K562 (cell line): ENCODE measurements around the gene COBLL1. TPM values are rescaled to one million over a fixed set of nuclear protein-coding genes. Genes with fewer than 3 reads are reported as not detected.

Experiments
- ATAC-seq: fragments of 200-7000 bp; cut with Tn5 transposase; 3 replicates; pipeline ENCODE4 v1.9.1; 2020; ENCODE audit warnings: moderate library complexity
- BruUV-seq: library from RNA; stranded (reverse); fragments of 400-500 nt; replicated peaks from 2 replicates; lab custom pipeline; 2021; lab: Mats Ljungman, UMichigan
- CTCF ChIA-PET: fragments of 300-600 bp; formaldehyde crosslinking; extraction: SDS; loops from one replicate; lab custom pipeline; 2021; ENCODE audit warnings: low intra/inter-chr PET ratio; lab: Yijun Ruan, JAX
- POLR2A ChIA-PET: fragments of 300-600, 350-650 bp; sonication (Branson Sonifier 250); formaldehyde crosslinking; extraction: SDS; loops from one replicate; lab custom pipeline; 2021; ENCODE audit warnings: antibody characterized with exemption, inconsistent platforms; lab: Yijun Ruan, JAX
- DNase-seq, 4 experiments: peaks; one replicate each; pipeline versions ENCODE4 v3.0.0 to v3.0.0-alpha.2; 2011 to 2018; ENCODE audit warnings: low spot score in 3 of 4, mixed read lengths in 3 of 4; ENCODE audit errors: extremely low read depth in 1 of 4
- FAIRE-seq: peaks from 2 replicates; lab custom pipeline; 2011; peaks lifted over from hg19 to GRCh38; lab: Jason Lieb, UNC
- H2AFZ ChIP-seq: 2 replicates; pipeline ENCODE4 v1.6.0; 2011; ENCODE audit warnings: low read depth, low read length, control low read depth, inconsistent platforms
- H3K27ac ChIP-seq: fragments of 200-600 bp; 3 replicates; pipeline ENCODE4 v1.8.0; 2011; ENCODE audit warnings: low read depth, mild to moderate bottlenecking, control low read depth, inconsistent platforms, low read length, moderate library complexity, mixed read lengths; ENCODE audit errors: extremely low read depth
- H3K27me3 ChIP-seq, 2 experiments: fragments of 300-600 bp in 1 of 2; 2 replicates in 1 of 2; 3 replicates in 1 of 2; pipeline versions ENCODE4 v1.6.0 to v1.8.0; 2011; ENCODE audit warnings: inconsistent platforms in 2 of 2, low read length in 2 of 2, mild to moderate bottlenecking in 1 of 2, mixed read lengths in 1 of 2, moderate library complexity in 1 of 2; ENCODE audit not compliant: control insufficient read depth in 2 of 2, insufficient read depth in 2 of 2
- H3K36me3 ChIP-seq: fragments of 300-600 bp; 3 replicates; pipeline ENCODE4 v1.8.0; 2011; ENCODE audit warnings: mild to moderate bottlenecking, low read length, inconsistent platforms; ENCODE audit not compliant: control insufficient read depth, insufficient read depth
- H3K4me1 ChIP-seq, 2 experiments: fragments of 200-600 bp in 1 of 2; replicated peaks in 1 of 2; 2 replicates in 1 of 2; 3 replicates in 1 of 2; pipeline versions ENCODE4 v1.5.1 to v1.8.0; 2011; ENCODE audit warnings: inconsistent platforms in 2 of 2, low read length in 2 of 2, mild to moderate bottlenecking in 1 of 2, mixed read lengths in 1 of 2, moderate library complexity in 1 of 2; ENCODE audit not compliant: control insufficient read depth in 2 of 2, insufficient read depth in 2 of 2
- H3K4me2 ChIP-seq: 2 replicates; pipeline ENCODE4 v1.6.1; 2011; ENCODE audit warnings: low read length, control low read depth, inconsistent platforms, mixed read lengths; ENCODE audit not compliant: insufficient read depth
- H3K4me3 ChIP-seq: fragments of 200-600 bp; sonication (generic), shearing (Covaris generic); 2 replicates; pipeline ENCODE4 v1.5.1; 2016; ENCODE audit warnings: control low read depth, inconsistent platforms
- H3K79me2 ChIP-seq: fragments of 200-600 bp; 3 replicates; pipeline ENCODE4 v1.8.0; 2011; ENCODE audit warnings: low read length, inconsistent platforms; ENCODE audit not compliant: control insufficient read depth, insufficient read depth
- H3K9ac ChIP-seq, 2 experiments: 2 replicates each; pipeline versions ENCODE4 v1.6.0 to v1.6.1; 2011; ENCODE audit warnings: low read depth in 2 of 2, low read length in 2 of 2, control low read depth in 1 of 2, inconsistent platforms in 1 of 2, mild to moderate bottlenecking in 1 of 2, mixed read lengths in 1 of 2; ENCODE audit not compliant: insufficient read depth in 1 of 2
- H3K9me1 ChIP-seq: one replicate; pipeline ENCODE4 v1.6.0; 2011; ENCODE audit warnings: inconsistent platforms, mild to moderate bottlenecking, low read length, moderate library complexity; ENCODE audit not compliant: control insufficient read depth, insufficient read depth
- H3K9me3 ChIP-seq: replicated peaks from 2 replicates; pipeline ENCODE4 v1.5.1; 2011; ENCODE audit warnings: low read depth, low read length, inconsistent platforms; ENCODE audit not compliant: control insufficient read depth, insufficient read depth
- H4K20me1 ChIP-seq: replicated peaks from 2 replicates; pipeline ENCODE4 v1.6.1; 2011; ENCODE audit warnings: low read length, inconsistent platforms, mixed read lengths; ENCODE audit not compliant: control insufficient read depth, insufficient read depth
- DMBX1 ChIP-seq: fragments of 250-450 bp; sonication (Bioruptor Pico); IDR thresholded peaks from 2 replicates; pipeline ENCODE4 v1.8.0; 2022; ENCODE audit warnings: inconsistent platforms, mild to moderate bottlenecking, moderate library complexity, borderline replicate concordance
- GTF2F1 ChIP-seq: IDR thresholded peaks from 2 replicates; pipeline ENCODE4 v1.6.1; 2011; ENCODE audit warnings: low read depth, low read length, improper control_type of control experiment
- MTF1 ChIP-seq: fragments of 250-450 bp; sonication (Bioruptor Pico); IDR thresholded peaks from 2 replicates; pipeline ENCODE4 v1.9.0; 2021; ENCODE audit warnings: moderate library complexity, mild to moderate bottlenecking, inconsistent platforms, borderline replicate concordance
- RBM39 ChIP-seq: fragments of 200-400 bp; formaldehyde crosslinking; optimal IDR thresholded peaks from 2 replicates; pipeline ENCODE3; 2018; ENCODE audit warnings: low read depth, low read length
- RFX7 ChIP-seq: fragments of 250-450 bp; sonication (Bioruptor Pico); IDR thresholded peaks from 2 replicates; pipeline ENCODE4 v1.5.1; 2021; ENCODE audit warnings: mild to moderate bottlenecking
- SMAD3 ChIP-seq: fragments of 450-650 bp; formaldehyde crosslinking; conservative IDR thresholded peaks from 2 replicates; pipeline ENCODE4 v1.4.0; 2020; ENCODE audit warnings: mild to moderate bottlenecking
- TEAD4 ChIP-seq, 2 experiments: sonication (generic) in 1 of 2; formaldehyde crosslinking in 1 of 2; IDR thresholded peaks; 2 replicates each; pipeline versions ENCODE4 v1.6.1 to v1.8.0; 2012 to 2022; ENCODE audit warnings: borderline replicate concordance in 1 of 2, inconsistent platforms in 1 of 2, low read length in 1 of 2, mild to moderate bottlenecking in 1 of 2, missing genetic modification reagents in 1 of 2
- ZKSCAN1 ChIP-seq: fragments of 150-350 bp; IDR thresholded peaks from 2 replicates; pipeline ENCODE4 v1.6.1; 2016; ENCODE audit warnings: low read depth, low read length
- ZKSCAN8 ChIP-seq: fragments of 200-800 bp; sonication (Bioruptor generic); IDR thresholded peaks from 2 replicates; pipeline ENCODE4 v1.6.1; 2016; ENCODE audit warnings: missing genetic modification characterization, missing compliant biosample characterization
- ZNF253 ChIP-seq: fragments of 250-450 bp; sonication (Bioruptor Pico); conservative IDR thresholded peaks from 2 replicates; pipeline ENCODE4 v1.6.1; 2021; ENCODE audit warnings: mild to moderate bottlenecking
- WGBS: fragments of 100-300 bp; shearing (Covaris generic); methylation state at CpG from one replicate; pipeline ENCODE4 v1.1.6; 2016; ENCODE audit warnings: low coverage, mixed read lengths; ENCODE audit not compliant: insufficient coverage; ENCODE audit errors: missing lambda C conversion rate; 5-methylcytosine and 5-hydroxymethylcytosine counted together
- in situ Hi-C: fragments of 300-500 bp; cut with MboI; formaldehyde crosslinking; loops from 4 replicates; pipeline ENCODE4 v1.15.0; 2018; ENCODE audit warnings: inconsistent platforms, mixed read lengths
- intact Hi-C: fragments of 100-400 bp; cut with micrococcal nuclease; formaldehyde crosslinking; loops from 2 replicates; pipeline ENCODE4 v1.14.2; 2022
- polyA plus RNA-seq, 8 experiments: library from polyadenylated mRNA; depleted of rRNA in 4 of 8; stranded (reverse) in 5 of 8; unstranded in 3 of 8; fragments of >200 nt; fragmentation: Nextera tagmentation in 2 of 8; fragmentation: Illumina TruSeq in 1 of 8; extraction: Ambion mirVana in 2 of 8; extraction: Trizol in 1 of 8; gene quantifications; 2 replicates each; pipeline versions ENCODE4 v1.2.1 to v1.2.3, GENCODE V29; 2011 to 2014; ENCODE audit warnings: inconsistent platforms in 1 of 8, missing spikeins in 1 of 8
- total RNA-seq, 7 experiments: library from RNA; depleted of rRNA in 6 of 7; stranded (reverse); fragments of >200 nt in 6 of 7; fragmentation: Illumina TruSeq in 2 of 7; extraction: Trizol in 2 of 7; gene quantifications; 2 replicates each; pipeline versions ENCODE4 v1.2.1 to v1.2.3, GENCODE V29; 2011 to 2021; ENCODE audit warnings: low replicate concordance in 1 of 7
- TF ChIP-seq, protein P1 (sequence below), 3 experiments: fragments of 200-800 bp in 1 of 3; fragments of 250-450 bp in 1 of 3; fragments of 450-650 bp in 1 of 3; sonication (Bioruptor Pico) in 1 of 3; sonication (Bioruptor generic) in 1 of 3; formaldehyde crosslinking in 1 of 3; IDR thresholded peaks; 2 replicates each; pipeline versions ENCODE4 v1.6.1 to v1.8.0; 2016 to 2022; ENCODE audit warnings: mild to moderate bottlenecking in 2 of 3, missing genetic modification characterization in 2 of 3, missing compliant biosample characterization in 1 of 3, moderate library complexity in 1 of 3
- TF ChIP-seq, protein P2 (sequence below): fragments of 250-450 bp; sonication (Bioruptor Pico); IDR thresholded peaks from 2 replicates; pipeline ENCODE4 v1.5.0; 2021

Gene COBLL1
- total and polyA plus RNA-seq, 9 of the 15 experiments (the other 6 are each of a cell fraction or from before 2014, with no cell fraction given) = 0.07 to 1.6 (median 0.71) TPM

DNA sequence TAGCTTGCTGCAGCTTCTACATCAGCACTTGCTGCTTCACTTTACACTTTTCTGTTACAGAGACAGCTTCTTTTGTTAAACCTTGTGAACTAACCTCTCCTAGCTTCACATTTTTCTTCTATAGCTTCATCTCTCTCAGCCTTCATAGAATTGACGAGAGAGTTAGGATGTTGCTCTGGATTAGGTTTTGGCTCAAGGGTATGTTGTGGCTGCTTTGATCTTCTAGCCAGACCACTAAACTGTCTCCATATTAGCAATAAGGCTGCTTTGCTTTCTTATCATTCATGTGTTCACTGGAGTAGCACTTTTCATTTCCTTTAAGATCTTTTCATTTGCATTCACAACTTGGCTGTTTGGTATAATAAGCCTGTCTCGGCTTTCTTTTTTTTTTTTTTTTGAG lies 174.1 kb downstream of the COBLL1 start:
- no TSS peak for BruUV-seq
- no peak for TF ChIP-seq MTF1 (CRISPR knock-in tag)
- TF ChIP-seq GTF2F1 = no peak
- no peak for TF ChIP-seq ZKSCAN1
- no peak for TF ChIP-seq RBM39
- no peak for TF ChIP-seq RFX7 (CRISPR knock-in tag)
- TF ChIP-seq, protein P1, sequence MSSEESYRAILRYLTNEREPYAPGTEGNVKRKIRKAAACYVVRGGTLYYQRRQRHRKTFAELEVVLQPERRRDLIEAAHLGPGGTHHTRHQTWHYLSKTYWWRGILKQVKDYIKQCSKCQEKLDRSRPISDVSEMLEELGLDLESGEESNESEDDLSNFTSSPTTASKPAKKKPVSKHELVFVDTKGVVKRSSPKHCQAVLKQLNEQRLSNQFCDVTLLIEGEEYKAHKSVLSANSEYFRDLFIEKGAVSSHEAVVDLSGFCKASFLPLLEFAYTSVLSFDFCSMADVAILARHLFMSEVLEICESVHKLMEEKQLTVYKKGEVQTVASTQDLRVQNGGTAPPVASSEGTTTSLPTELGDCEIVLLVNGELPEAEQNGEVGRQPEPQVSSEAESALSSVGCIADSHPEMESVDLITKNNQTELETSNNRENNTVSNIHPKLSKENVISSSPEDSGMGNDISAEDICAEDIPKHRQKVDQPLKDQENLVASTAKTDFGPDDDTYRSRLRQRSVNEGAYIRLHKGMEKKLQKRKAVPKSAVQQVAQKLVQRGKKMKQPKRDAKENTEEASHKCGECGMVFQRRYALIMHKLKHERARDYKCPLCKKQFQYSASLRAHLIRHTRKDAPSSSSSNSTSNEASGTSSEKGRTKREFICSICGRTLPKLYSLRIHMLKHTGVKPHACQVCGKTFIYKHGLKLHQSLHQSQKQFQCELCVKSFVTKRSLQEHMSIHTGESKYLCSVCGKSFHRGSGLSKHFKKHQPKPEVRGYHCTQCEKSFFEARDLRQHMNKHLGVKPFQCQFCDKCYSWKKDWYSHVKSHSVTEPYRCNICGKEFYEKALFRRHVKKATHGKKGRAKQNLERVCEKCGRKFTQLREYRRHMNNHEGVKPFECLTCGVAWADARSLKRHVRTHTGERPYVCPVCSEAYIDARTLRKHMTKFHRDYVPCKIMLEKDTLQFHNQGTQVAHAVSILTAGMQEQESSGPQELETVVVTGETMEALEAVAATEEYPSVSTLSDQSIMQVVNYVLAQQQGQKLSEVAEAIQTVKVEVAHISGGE (CRISPR knock-in tag; IDR thresholded peaks at IDR 0.05) = no peak
- TF ChIP-seq TEAD4 (IDR thresholded peaks at IDR 0.05; ENCODE audit: low read length) = no peak
- TF ChIP-seq TEAD4 (CRISPR knock-in tag; IDR thresholded peaks at IDR 0.05; ENCODE audit: borderline replicate concordance) = no peak
- TF ChIP-seq ZNF253 (CRISPR knock-in tag) = no peak
- no peak for TF ChIP-seq DMBX1 (CRISPR knock-in tag)
- TF ChIP-seq, protein P2, sequence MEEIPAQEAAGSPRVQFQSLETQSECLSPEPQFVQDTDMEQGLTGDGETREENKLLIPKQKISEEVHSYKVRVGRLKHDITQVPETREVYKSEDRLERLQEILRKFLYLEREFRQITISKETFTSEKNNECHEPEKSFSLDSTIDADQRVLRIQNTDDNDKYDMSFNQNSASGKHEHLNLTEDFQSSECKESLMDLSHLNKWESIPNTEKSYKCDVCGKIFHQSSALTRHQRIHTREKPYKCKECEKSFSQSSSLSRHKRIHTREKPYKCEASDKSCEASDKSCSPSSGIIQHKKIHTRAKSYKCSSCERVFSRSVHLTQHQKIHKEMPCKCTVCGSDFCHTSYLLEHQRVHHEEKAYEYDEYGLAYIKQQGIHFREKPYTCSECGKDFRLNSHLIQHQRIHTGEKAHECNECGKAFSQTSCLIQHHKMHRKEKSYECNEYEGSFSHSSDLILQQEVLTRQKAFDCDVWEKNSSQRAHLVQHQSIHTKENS = no peak
- no peak for TF ChIP-seq ZKSCAN8 (CRISPR knock-in tag)
- no peak for TF ChIP-seq SMAD3 (CRISPR knock-in tag)
- ChIA-PET POLR2A (no interaction called here), CTCF (no interaction called here)
- in situ Hi-C loops (no loop called here), intact Hi-C loops (no loop called here)
- no peaks in the 10 kb centered on the region for H3K27me3 ChIP-seq
- H3K9me1 ChIP-seq = no peaks in the 10 kb centered on the region
- ATAC-seq = no peak
- no peaks in the 10 kb centered on the region for H3K4me1 ChIP-seq
- no peak overlapping the region for H2AFZ ChIP-seq
- WGBS = 0% methylated on average over 1 of the region's 2 CpGs
- no peak overlapping the region for H3K4me2 ChIP-seq
- FAIRE-seq = no peak
- H3K4me3 ChIP-seq = no peak overlapping the region
- no peaks in the 10 kb centered on the region for H3K9me3 ChIP-seq
- DNase-seq = no peak
- no peaks in the 10 kb centered on the region for H3K79me2 ChIP-seq
- no peak overlapping the region for H3K27ac ChIP-seq
- H4K20me1 ChIP-seq = no peaks in the 10 kb centered on the region
- H3K9ac ChIP-seq = no peak overlapping the region
- H3K36me3 ChIP-seq = no peaks in the 10 kb centered on the region
